ENCODE data around the gene PDZD4.

PDZD4 gene

GRCh38 chrX:153805436-153805835 is 24.9 kb downstream of the PDZD4 start:
- DNase-seq (ENCODE audit: low spot score): no peak

GRCh38 chrX:153804621-153805020 is 25.7 kb downstream of the PDZD4 start:
- DNase-seq (ENCODE audit: low spot score): no peak

GRCh38 chrX:153804100-153804595 is 26.2 kb downstream of the PDZD4 start:
- no peak for DNase-seq (ENCODE audit: low spot score)

GRCh38 chrX:153803211-153804099 is 26.9 kb downstream of the PDZD4 start:
- no peak for DNase-seq (ENCODE audit: low spot score)

- no peak for DNase-seq (ENCODE audit: low spot score)
Measured at GRCh38 chrX:153802513-153803045, 27.8 kb downstream of the PDZD4 start.

- no peak for DNase-seq (ENCODE audit: low spot score)
Measured at GRCh38 chrX:153801669-153802068, 28.7 kb downstream of the PDZD4 start.

GRCh38 chrX:153800746-153801145 is 29.6 kb downstream of the PDZD4 start:
- DNase-seq (ENCODE audit: low spot score): no peak

GRCh38 chrX:153800177-153800722 is 30.1 kb downstream of the PDZD4 start:
- no peak for DNase-seq (ENCODE audit: low spot score)

- no peak for DNase-seq (ENCODE audit: low spot score)
Measured at GRCh38 chrX:153799326-153799725, 31.0 kb downstream of the PDZD4 start.

GRCh38 chrX:153797415-153798015 is 32.8 kb downstream of the PDZD4 start:
- no peak for DNase-seq (ENCODE audit: low spot score)

GRCh38 chrX:153794897-153795816 is 35.2 kb downstream of the PDZD4 start:
- DNase-seq (ENCODE audit: low spot score): no peak

- peak; percentile 93 for DNase-seq (ENCODE audit: low spot score)
Measured at GRCh38 chrX:153794018-153794896, 36.1 kb downstream of the PDZD4 start, which contains the start of the genes IDH3G and SSR4. Gene IDH3G (minus strand): TSS chrX:153794375. CDS start chrX:153794326, 49 bp downstream. Gene SSR4 (plus strand): TSS chrX:153794668. CDS start chrX:153794688, 20 bp downstream.

- no peak for DNase-seq (ENCODE audit: low spot score)
Measured at GRCh38 chrX:153793291-153793690, 37.1 kb downstream of the PDZD4 start.

GRCh38 chrX:153792368-153792767 is 38.0 kb downstream of the PDZD4 start:
- DNase-seq (ENCODE audit: low spot score): no peak

GRCh38 chrX:153791104-153791852 is 39.1 kb downstream of the PDZD4 start:
- DNase-seq (ENCODE audit: low spot score): no peak

GRCh38 chrX:153789654-153790053 is 40.7 kb downstream of the PDZD4 start:
- DNase-seq (ENCODE audit: low spot score): no peak

GRCh38 chrX:153786669-153787068 is 43.7 kb downstream of the PDZD4 start:
- no peak for DNase-seq (ENCODE audit: low spot score)

- no peak for DNase-seq (ENCODE audit: low spot score)
Measured at GRCh38 chrX:153784325-153784967, 45.9 kb downstream of the PDZD4 start.

GRCh38 chrX:153783378-153784013 is 46.8 kb downstream of the PDZD4 start:
- DNase-seq (ENCODE audit: low spot score): no peak
